Neural progenitor cell (in vitro differentiated cells): ENCODE measurements around the gene UBE4A. TPM values are rescaled to one million over a fixed set of nuclear protein-coding genes. Genes with fewer than 3 reads are reported as not detected.

Experiments
- DNase-seq: peaks from one replicate; pipeline ENCODE4 v3.0.0-alpha.2; 2016; ENCODE audit warnings: low spot score
- H2AFZ ChIP-seq: fragments of 200-600 bp; sonication (generic); replicated peaks from 2 replicates; pipeline ENCODE4 v1.6.1; 2016; ENCODE audit warnings: antibody characterized with exemption
- H3F3A ChIP-seq: fragments of 200-600 bp; sonication (generic); 2 replicates; pipeline ENCODE4 v1.6.1; 2016; ENCODE audit warnings: antibody characterized with exemption, low read depth
- H3K27ac ChIP-seq: fragments of 200-600 bp; sonication (generic); 2 replicates; pipeline ENCODE4 v1.5.1; 2016; ENCODE audit warnings: mild to moderate bottlenecking
- H3K27me3 ChIP-seq: fragments of 200-600 bp; sonication (generic); 2 replicates; pipeline ENCODE4 v1.6.1; 2016; ENCODE audit warnings: mild to moderate bottlenecking, moderate library complexity
- H3K36me3 ChIP-seq: fragments of 200-600 bp; sonication (generic); 2 replicates; pipeline ENCODE4 v1.5.1; 2016
- H3K4me1 ChIP-seq: fragments of 200-600 bp; sonication (generic); 2 replicates; pipeline ENCODE4 v1.6.1; 2016; ENCODE audit warnings: mixed run types
- H3K4me2 ChIP-seq: fragments of 200-600 bp; sonication (generic); 2 replicates; pipeline ENCODE4 v1.6.1; 2016
- H3K4me3 ChIP-seq: fragments of 200-600 bp; sonication (generic); 2 replicates; pipeline ENCODE4 v1.5.1; 2016
- H3K79me2 ChIP-seq: fragments of 200-600 bp; sonication (generic); 2 replicates; pipeline ENCODE4 v1.6.1; 2016; ENCODE audit warnings: low read depth
- H3K9ac ChIP-seq: fragments of 200-600 bp; sonication (generic); 2 replicates; pipeline ENCODE4 v1.6.1; 2016
- H3K9me3 ChIP-seq: fragments of 200-600 bp; sonication (generic); 2 replicates; pipeline ENCODE4 v1.5.1; 2016; ENCODE audit warnings: low read depth
- H4K20me1 ChIP-seq: fragments of 200-600 bp; sonication (generic); 2 replicates; pipeline ENCODE4 v1.6.1; 2016; ENCODE audit warnings: low read depth
- H3K27ac Mint-ChIP-seq: 3 replicates; pipeline ENCODE4 v1.8.0; 2021; ENCODE audit warnings: mixed read lengths
- H3K27me3 Mint-ChIP-seq: 2 replicates; pipeline ENCODE4 v1.8.0; 2022; ENCODE audit warnings: low read depth, mild to moderate bottlenecking, inconsistent platforms, moderate library complexity, mixed read lengths; ENCODE audit not compliant: insufficient read depth
- H3K36me3 Mint-ChIP-seq: 3 replicates; pipeline ENCODE4 v1.8.0; 2021; ENCODE audit warnings: mixed read lengths
- H3K4me1 Mint-ChIP-seq: 3 replicates; pipeline ENCODE4 v1.8.0; 2021; ENCODE audit warnings: mixed read lengths
- H3K4me3 Mint-ChIP-seq: 3 replicates; pipeline ENCODE4 v1.8.0; 2021; ENCODE audit warnings: mild to moderate bottlenecking, moderate library complexity, mixed read lengths
- H3K9me3 Mint-ChIP-seq: 3 replicates; pipeline ENCODE4 v1.8.0; 2020; ENCODE audit warnings: mixed read lengths
- CTCF ChIP-seq: fragments of 200-600 bp; sonication (generic); IDR thresholded peaks from 2 replicates; pipeline ENCODE4 v1.5.1; 2017; ENCODE audit warnings: antibody characterized with exemption, mild to moderate bottlenecking
- EZH2 ChIP-seq: fragments of 200-600 bp; sonication (generic); IDR thresholded peaks from 2 replicates; pipeline ENCODE4 v1.6.1; 2017; ENCODE audit warnings: antibody characterized with exemption, mild to moderate bottlenecking, moderate library complexity
- EZH2phosphoT487 ChIP-seq: fragments of 200-600 bp; sonication (generic); IDR thresholded peaks from 2 replicates; pipeline ENCODE4 v1.6.1; 2017; ENCODE audit warnings: antibody characterized with exemption
- total RNA-seq: library from RNA; depleted of rRNA; stranded (reverse); fragments of >200 nt; gene quantifications from 2 replicates; pipeline ENCODE4 v1.2.3, GENCODE V29; 2015; ENCODE audit warnings: low replicate concordance

Gene UBE4A
- 36.1 and 45.0 TPM in 2 replicates for total RNA-seq

- Histone ChIP-seq H3F3A (peaks cover 28% of the 10 kb centered on the region), H3K27ac (no peak within 1 kb of the TSS), H3K9ac (peak within 1 kb of the TSS; percentile 73), H3K4me3 (peak within 1 kb of the TSS; percentile 77), H3K79me2 (peaks cover 23% of the 10 kb centered on the region), H3K4me1 (no peaks in the 10 kb centered on the region), H3K27me3 (peaks cover 24% of the 10 kb centered on the region), H4K20me1 (no peaks in the 10 kb centered on the region), H3K4me2 (peak within 1 kb of the TSS; percentile 85), H3K9me3 (no peaks in the 10 kb centered on the region), H3K36me3 (no peaks in the 10 kb centered on the region), H2AFZ (peak within 1 kb of the TSS; percentile 86)
- peak; percentile 96 for DNase-seq
- Mint-ChIP-seq H3K9me3 (peaks cover 2% of the 10 kb centered on the region), H3K4me3 (peak within 1 kb of the TSS; percentile 95), H3K27ac (peak within 1 kb of the TSS; percentile 17), H3K4me1 (peaks cover 4% of the 10 kb centered on the region), H3K36me3 (no peaks in the 10 kb centered on the region), H3K27me3 (peaks cover 7% of the 10 kb centered on the region)
- TF ChIP-seq EZH2phosphoT487 (no peak), EZH2 (no peak), CTCF (no peak)
Measured at GRCh38 chr11:118359295-118359958, at the start of gene UBE4A. Gene UBE4A, plus strand, starts transcription at chr11:118359600. Its CDS starts 5,481 bp downstream, at chr11:118365081.

- Mint-ChIP-seq H3K9me3 (peaks cover 1% of the 10 kb centered on the region), H3K4me1 (peaks cover 16% of the 10 kb centered on the region), H3K27me3 (peaks cover 9% of the 10 kb centered on the region), H3K27ac (no peak overlapping the region), H3K4me3 (no peak overlapping the region), H3K36me3 (no peaks in the 10 kb centered on the region)
- Histone ChIP-seq H3K4me1 (peaks cover 11% of the 10 kb centered on the region), H3F3A (peaks cover 5% of the 10 kb centered on the region), H3K4me2 (no peak overlapping the region), H4K20me1 (no peaks in the 10 kb centered on the region), H3K4me3 (no peak overlapping the region), H3K36me3 (no peaks in the 10 kb centered on the region), H3K9ac (no peak overlapping the region), H3K27me3 (no peaks in the 10 kb centered on the region), H2AFZ (no peak overlapping the region), H3K9me3 (no peaks in the 10 kb centered on the region), H3K79me2 (no peaks in the 10 kb centered on the region), H3K27ac (no peak overlapping the region)
- DNase-seq: no peak
- TF ChIP-seq CTCF: no peak
Measured at GRCh38 chr11:118310271-118310670, 49.1 kb upstream of the UBE4A start.

- Mint-ChIP-seq H3K27me3 (peaks cover 11% of the 10 kb centered on the region), H3K4me1 (peaks cover 20% of the 10 kb centered on the region), H3K4me3 (no peak overlapping the region), H3K27ac (no peak overlapping the region), H3K9me3 (peaks cover 1% of the 10 kb centered on the region), H3K36me3 (no peaks in the 10 kb centered on the region)
- Histone ChIP-seq H3K27ac (no peak overlapping the region), H2AFZ (no peak overlapping the region), H3K4me2 (no peak overlapping the region), H3K9me3 (no peaks in the 10 kb centered on the region), H3K36me3 (no peaks in the 10 kb centered on the region), H3K79me2 (no peaks in the 10 kb centered on the region), H3K4me3 (no peak overlapping the region), H3K9ac (no peak overlapping the region), H3K4me1 (peaks cover 15% of the 10 kb centered on the region), H4K20me1 (no peaks in the 10 kb centered on the region), H3F3A (peaks cover 10% of the 10 kb centered on the region), H3K27me3 (no peaks in the 10 kb centered on the region)
- TF ChIP-seq CTCF (no peak), EZH2 (no peak), EZH2phosphoT487 (no peak)
- DNase-seq: no peak
Measured at GRCh38 chr11:118310781-118311485, 48.5 kb upstream of the UBE4A start.
